HCT116 (cell line): ENCODE results near the gene CFAP74. TPM values are rescaled to one million over a fixed set of nuclear protein-coding genes. Genes with fewer than 3 reads are reported as not detected.

Experiments used
- ATAC-seq: fragments of 200-7000 bp; cut with Tn5 transposase; 2 replicates; pipeline ENCODE4 v1.9.1; 2020; ENCODE audit warnings: mild to moderate bottlenecking, moderate library complexity
- BruUV-seq: library from RNA; stranded (reverse); fragments of 400-500 nt; replicated peaks from 2 replicates; lab custom pipeline; 2021; lab: Mats Ljungman, UMichigan
- CTCF ChIA-PET: fragments of 300-600 bp; sonication (Branson Sonifier 250); formaldehyde crosslinking; loops from one replicate; lab custom pipeline; 2021; ENCODE audit warnings: antibody characterized with exemption; lab: Charles Lee
- POLR2A ChIA-PET: fragments of 300-600, 350-600 bp; sonication (Branson Sonifier 250); formaldehyde crosslinking; loops from one replicate; lab custom pipeline; 2021; ENCODE audit warnings: antibody characterized with exemption; lab: Charles Lee
- RAD21 ChIA-PET, 2 experiments: fragments of 300-600 bp; sonication (Branson Sonifier 250); formaldehyde crosslinking; loops; one replicate each; lab custom pipeline; 2023; ENCODE audit warnings: low total read pairs in 2 of 2; ENCODE audit not compliant: uncharacterized antibody in 2 of 2, unreplicated experiment in 2 of 2, low non-redundant PET in 1 of 2; lab: Charles Lee
- DNase-seq: peaks from one replicate; pipeline ENCODE4 v3.0.0-alpha.2; 2010; ENCODE audit warnings: low read depth, low spot score
- H2AFZ ChIP-seq: fragments of 200-600 bp; shearing (Covaris generic), sonication (generic); 2 replicates; pipeline ENCODE4 v1.6.1; 2017; ENCODE audit warnings: low read depth, mixed run types, mixed read lengths, antibody characterized with exemption, low read length; ENCODE audit not compliant: poor library complexity, severe bottlenecking
- H3K27ac ChIP-seq: 2 replicates; pipeline ENCODE4 v1.5.1; 2012; ENCODE audit warnings: low read depth, low read length
- H3K27me3 ChIP-seq: fragments of 200-600 bp; sonication (generic); 2 replicates; pipeline ENCODE4 v1.6.1; 2016; ENCODE audit warnings: mixed run types, low read length, mixed read lengths; ENCODE audit not compliant: insufficient read depth
- H3K36me3 ChIP-seq, 2 experiments: fragments of 200-500 bp in 1 of 2; fragments of 200-600 bp in 1 of 2; sonication (Bioruptor generic) in 1 of 2; sonication (generic) in 1 of 2; 2 replicates each; pipeline versions ENCODE4 v1.5.1 to v1.6.1; 2014 to 2016; ENCODE audit warnings: low read length in 2 of 2, inconsistent platforms in 1 of 2, mixed read lengths in 1 of 2, mixed run types in 1 of 2; ENCODE audit not compliant: insufficient read depth in 2 of 2, control insufficient read depth in 1 of 2
- H3K4me1 ChIP-seq, 2 experiments: fragments of 200-600 bp in 1 of 2; sonication (generic) in 1 of 2; 2 replicates each; pipeline versions ENCODE4 v1.5.1 to v1.6.1; 2012 to 2017; ENCODE audit warnings: low read length in 2 of 2, inconsistent platforms in 1 of 2, mild to moderate bottlenecking in 1 of 2, mixed read lengths in 1 of 2, mixed run types in 1 of 2, moderate library complexity in 1 of 2; ENCODE audit not compliant: insufficient read depth in 2 of 2, control insufficient read depth in 1 of 2
- H3K4me2 ChIP-seq: fragments of 200-600 bp; sonication (generic); 2 replicates; pipeline ENCODE4 v1.6.1; 2017; ENCODE audit warnings: mixed run types, low read length, mixed read lengths
- H3K4me3 ChIP-seq, 2 experiments: fragments of 200-600 bp in 1 of 2; sonication (generic) in 1 of 2; replicated peaks in 1 of 2; 2 replicates each; pipeline ENCODE4 v1.5.1; 2011 to 2016; ENCODE audit warnings: low read length in 2 of 2, control low read depth in 1 of 2, low read depth in 1 of 2, mild to moderate bottlenecking in 1 of 2, mixed read lengths in 1 of 2, mixed run types in 1 of 2
- H3K79me2 ChIP-seq: fragments of 200-600 bp; sonication (generic); 2 replicates; pipeline ENCODE4 v1.6.1; 2017; ENCODE audit warnings: mild to moderate bottlenecking, mixed run types, low read length, moderate library complexity, mixed read lengths; ENCODE audit not compliant: insufficient read depth
- H3K9ac ChIP-seq: fragments of 200-600 bp; sonication (generic); 2 replicates; pipeline ENCODE4 v1.6.1; 2016; ENCODE audit warnings: low read length, mixed read lengths
- H3K9me2 ChIP-seq: fragments of 200-600 bp; sonication (generic), shearing (Covaris generic); 2 replicates; pipeline ENCODE4 v1.6.1; 2017; ENCODE audit warnings: mixed run types, mild to moderate bottlenecking, moderate library complexity; ENCODE audit not compliant: insufficient read depth
- H3K9me3 ChIP-seq, 2 experiments: fragments of 200-500 bp in 1 of 2; fragments of 200-600 bp in 1 of 2; sonication (Bioruptor generic) in 1 of 2; sonication (generic) in 1 of 2; 2 replicates each; pipeline ENCODE4 v1.6.1; 2014 to 2017; ENCODE audit warnings: low read length in 2 of 2, mixed read lengths in 2 of 2, inconsistent platforms in 1 of 2, low read depth in 1 of 2, mild to moderate bottlenecking in 1 of 2, mixed run types in 1 of 2, moderate library complexity in 1 of 2; ENCODE audit not compliant: control insufficient read depth in 1 of 2, insufficient read depth in 1 of 2
- H4K20me1 ChIP-seq: fragments of 200-600 bp; sonication (generic), shearing (Covaris generic); 2 replicates; pipeline ENCODE4 v1.6.1; 2017; ENCODE audit warnings: mixed run types, mild to moderate bottlenecking, moderate library complexity; ENCODE audit not compliant: insufficient read depth
- CBX3 ChIP-seq: IDR thresholded peaks from 2 replicates; pipeline ENCODE4 v1.6.1; 2012; ENCODE audit warnings: low read depth
- CEBPB ChIP-seq: IDR thresholded peaks from 2 replicates; pipeline ENCODE4 v1.6.1; 2012; ENCODE audit warnings: low read depth
- CTCF ChIP-seq, 3 experiments: fragments of 200-600 bp in 1 of 3; sonication (generic) in 1 of 3; IDR thresholded peaks in 2 of 3; conservative IDR thresholded peaks in 1 of 3; 2 replicates each; pipeline ENCODE4 v1.5.1; 2012 to 2017; ENCODE audit warnings: low read depth in 2 of 3, low read length in 2 of 3, antibody characterized with exemption in 1 of 3, borderline replicate concordance in 1 of 3, control low read depth in 1 of 3, mild to moderate bottlenecking in 1 of 3, mixed read lengths in 1 of 3, mixed run types in 1 of 3, moderate library complexity in 1 of 3; ENCODE audit not compliant: insufficient read depth in 1 of 3
- ELF1 ChIP-seq: IDR thresholded peaks from 2 replicates; pipeline ENCODE4 v1.6.1; 2012; ENCODE audit warnings: low read depth, borderline replicate concordance
- EZH2 ChIP-seq: fragments of 200-600 bp; sonication (generic); IDR thresholded peaks from 2 replicates; pipeline ENCODE4 v1.6.1; 2017; ENCODE audit warnings: antibody characterized with exemption, mixed run types
- EZH2phosphoT487 ChIP-seq: fragments of 200-600 bp; IDR thresholded peaks from 2 replicates; pipeline ENCODE4 v1.6.1; 2018; ENCODE audit warnings: antibody characterized with exemption, borderline replicate concordance
- RAD21 ChIP-seq: IDR thresholded peaks from 2 replicates; pipeline ENCODE4 v1.6.1; 2012; ENCODE audit warnings: low read depth, mild to moderate bottlenecking
- REST ChIP-seq: IDR thresholded peaks from 2 replicates; pipeline ENCODE4 v1.6.1; 2012; ENCODE audit warnings: low read depth
- ZBTB33 ChIP-seq: IDR thresholded peaks from 2 replicates; pipeline ENCODE4 v1.6.1; 2011; ENCODE audit warnings: mild to moderate bottlenecking, low read length, moderate library complexity; ENCODE audit not compliant: insufficient replicate concordance; ENCODE audit errors: extremely low read depth
- ZFX ChIP-seq: fragments of 450-650 bp; IDR thresholded peaks from 2 replicates; pipeline ENCODE4 v1.6.1; 2017
- ZNF274 ChIP-seq: fragments of 200-500 bp; sonication (Bioruptor generic); IDR thresholded peaks from 2 replicates; pipeline ENCODE4 v1.6.1; 2014; ENCODE audit warnings: mild to moderate bottlenecking, low read depth, low read length, inconsistent platforms
- intact Hi-C: fragments of 100-400 bp; cut with micrococcal nuclease; formaldehyde crosslinking; loops from 2 replicates; pipeline ENCODE4 v1.10.0; 2022
- total RNA-seq: library from RNA; stranded (reverse); gene quantifications from one replicate; pipeline ENCODE4 v1.2.1, GENCODE V29; 2021; ENCODE audit not compliant: unreplicated experiment

Gene CFAP74
- total RNA-seq, 1 experiment from 2014 or later: 4.9 TPM

GRCh38 chr1:1879942-1880341 lies 123.6 kb downstream of the CFAP74 start:
- CTCF ChIA-PET: no interaction called here
- DNase-seq: no peak
- Histone ChIP-seq H3K4me1 (no peaks in the 10 kb centered on the region), H3K36me3 (peaks cover 0 to 14% of the 10 kb centered on the region in 2 experiments; a peak in 2 of 4 replicates), H3K9ac (no peak overlapping the region), H2AFZ (no peak overlapping the region), H3K4me2 (no peak overlapping the region), H3K79me2 (peaks cover 99% of the 10 kb centered on the region), H3K27me3 (no peaks in the 10 kb centered on the region), H3K27ac (no peak overlapping the region), H3K9me2 (no peaks in the 10 kb centered on the region), H4K20me1 (peaks cover 8% of the 10 kb centered on the region), H3K9me3 (no peaks in the 10 kb centered on the region), H3K4me3 (no peak overlapping the region)
- RAD21 ChIA-PET: no interaction called here
- no TSS peak for BruUV-seq
- ATAC-seq: no peak
- TF ChIP-seq ELF1 (no peak), CTCF (IDR thresholded peaks at IDR 0.05 in 2 of 3, conservative IDR thresholded peaks at IDR 0.05 in 1 of 3; ENCODE audit: borderline replicate concordance in 1 of 3, insufficient read depth in 1 of 3, low read depth in 2 of 3, low read length in 2 of 3) (no peak), ZFX (no peak), ZNF274 (no peak), EZH2phosphoT487 (no peak), REST (no peak), ZBTB33 (no peak), CBX3 (no peak), RAD21 (no peak), CEBPB (no peak), EZH2 (no peak)
- POLR2A ChIA-PET: no interaction called here
- intact Hi-C loops: no loop called here
